ENCODE data around the gene LUC7L2.

GRCh38 chr7:139439375-139439774, 79.7 kb downstream of the LUC7L2 start:
- TF ChIP-seq EZH2 (IDR thresholded peaks at IDR 0.05; ENCODE audit: insufficient read depth, poor library complexity, severe bottlenecking), result no peak
- TF ChIP-seq EZH2phosphoT487 (IDR thresholded peaks at IDR 0.05; ENCODE audit: insufficient read depth, low read depth), result no peak
